WTC11 (cell line): Measurements from ENCODE around the gene PPARD. TPM values are rescaled to one million over a fixed set of nuclear protein-coding genes. Genes with fewer than 3 reads are reported as not detected.

Experiments
- ATAC-seq: fragments of 200-7000 bp; cut with Tn5 transposase; 2 replicates; pipeline ENCODE4 v1.10.0; 2021; ENCODE audit warnings: mild to moderate bottlenecking, moderate library complexity
- CTCF ChIA-PET: fragments of 300-600 bp; sonication (Branson Sonifier 250); formaldehyde crosslinking; loops from one replicate; lab custom pipeline; 2021; ENCODE audit warnings: antibody characterized with exemption; lab: Charles Lee
- POLR2A ChIA-PET: fragments of 350-600 bp; sonication (Branson Sonifier 250); formaldehyde crosslinking; loops from one replicate; lab custom pipeline; 2021; ENCODE audit warnings: antibody characterized with exemption; lab: Charles Lee
- DNase-seq: peaks from one replicate; pipeline ENCODE4 v3.0.0; 2021; ENCODE audit warnings: low spot score
- H3K27ac Mint-ChIP-seq: 2 replicates; pipeline ENCODE4 v1.8.0; 2021; ENCODE audit warnings: mixed read lengths
- H3K27me3 Mint-ChIP-seq: 2 replicates; pipeline ENCODE4 v1.8.0; 2021; ENCODE audit warnings: low read depth, mild to moderate bottlenecking, moderate library complexity, mixed read lengths
- H3K36me3 Mint-ChIP-seq: 2 replicates; pipeline ENCODE4 v1.8.0; 2021; ENCODE audit warnings: mixed read lengths
- H3K4me1 Mint-ChIP-seq: 2 replicates; pipeline ENCODE4 v1.8.0; 2022; ENCODE audit warnings: mixed read lengths
- H3K4me3 Mint-ChIP-seq: 2 replicates; pipeline ENCODE4 v1.8.0; 2021; ENCODE audit warnings: mild to moderate bottlenecking, moderate library complexity, mixed read lengths
- H3K9me3 Mint-ChIP-seq: 2 replicates; pipeline ENCODE4 v1.8.0; 2021; ENCODE audit warnings: mixed read lengths
- AFF4 ChIP-seq: sonication (generic); formaldehyde crosslinking; IDR thresholded peaks from 2 replicates; pipeline ENCODE4 v1.8.1; 2023; ENCODE audit warnings: mild to moderate bottlenecking, missing genetic modification reagents, borderline replicate concordance
- AR ChIP-seq: fragments of 250-450 bp; sonication (Bioruptor Pico); IDR thresholded peaks from 2 replicates; pipeline ENCODE4 v1.9.0; 2021; ENCODE audit warnings: mild to moderate bottlenecking
- CREB1 ChIP-seq: sonication (generic); formaldehyde crosslinking; IDR thresholded peaks from 2 replicates; pipeline ENCODE4 v1.8.0; 2023; ENCODE audit warnings: mild to moderate bottlenecking, missing genetic modification reagents
- ELF4 ChIP-seq: sonication (generic); formaldehyde crosslinking; IDR thresholded peaks from 2 replicates; pipeline ENCODE4 v1.8.1; 2022; ENCODE audit warnings: low read depth, mild to moderate bottlenecking, moderate library complexity, missing genetic modification reagents
- ETV6 ChIP-seq: sonication (generic); formaldehyde crosslinking; IDR thresholded peaks from 2 replicates; pipeline ENCODE4 v1.8.1; 2022; ENCODE audit warnings: mild to moderate bottlenecking, missing genetic modification reagents
- FOXJ3 ChIP-seq: sonication (generic); formaldehyde crosslinking; IDR thresholded peaks from 2 replicates; pipeline ENCODE4 v1.9.0; 2021; ENCODE audit warnings: missing genetic modification reagents, mild to moderate bottlenecking, borderline replicate concordance
- GABPB1 ChIP-seq: sonication (generic); formaldehyde crosslinking; IDR thresholded peaks from 2 replicates; pipeline ENCODE4 v1.8.1; 2023; ENCODE audit warnings: mild to moderate bottlenecking, missing genetic modification reagents
- GTF2I ChIP-seq: fragments of 250-450 bp; sonication (Bioruptor Pico); conservative IDR thresholded peaks from 2 replicates; pipeline ENCODE4 v1.4.0; 2021; ENCODE audit warnings: mild to moderate bottlenecking
- MAX ChIP-seq: sonication (generic); formaldehyde crosslinking; IDR thresholded peaks from 2 replicates; pipeline ENCODE4 v1.8.0; 2022; ENCODE audit warnings: mild to moderate bottlenecking, missing genetic modification reagents
- MYBL2 ChIP-seq: sonication (generic); formaldehyde crosslinking; IDR thresholded peaks from 2 replicates; pipeline ENCODE4 v1.8.1; 2023; ENCODE audit warnings: mild to moderate bottlenecking, moderate library complexity, missing genetic modification reagents
- NFYB ChIP-seq: sonication (generic); formaldehyde crosslinking; conservative IDR thresholded peaks from 2 replicates; pipeline ENCODE4 v1.8.0; 2022; ENCODE audit warnings: low read depth, missing genetic modification reagents
- NR2C2 ChIP-seq: sonication (generic); formaldehyde crosslinking; IDR thresholded peaks from 2 replicates; pipeline ENCODE4 v1.8.0; 2022; ENCODE audit warnings: mild to moderate bottlenecking, missing genetic modification reagents
- OVOL2 ChIP-seq: fragments of 250-450 bp; sonication (Bioruptor Pico); IDR thresholded peaks from 2 replicates; pipeline ENCODE4 v1.9.0; 2021; ENCODE audit warnings: mild to moderate bottlenecking, borderline replicate concordance
- SMAD3 ChIP-seq: sonication (generic); formaldehyde crosslinking; IDR thresholded peaks from 2 replicates; pipeline ENCODE4 v1.8.0; 2022; ENCODE audit warnings: missing genetic modification reagents, mild to moderate bottlenecking, borderline replicate concordance
- SMAD4 ChIP-seq: sonication (generic); formaldehyde crosslinking; IDR thresholded peaks from 2 replicates; pipeline ENCODE4 v1.8.0; 2022; ENCODE audit warnings: mild to moderate bottlenecking, missing genetic modification reagents
- SOX15 ChIP-seq: fragments of 250-450 bp; sonication (Bioruptor Pico); IDR thresholded peaks from 2 replicates; pipeline ENCODE4 v1.9.0; 2021; ENCODE audit warnings: mild to moderate bottlenecking
- USF2 ChIP-seq: sonication (generic); formaldehyde crosslinking; IDR thresholded peaks from 2 replicates; pipeline ENCODE4 v1.8.1; 2023; ENCODE audit warnings: mild to moderate bottlenecking, missing genetic modification reagents, moderate library complexity
- ZBTB21 ChIP-seq: sonication (generic); formaldehyde crosslinking; IDR thresholded peaks from 2 replicates; pipeline ENCODE4 v1.8.1; 2023; ENCODE audit warnings: mild to moderate bottlenecking, missing genetic modification reagents, borderline replicate concordance
- ZNF263 ChIP-seq: sonication (generic); formaldehyde crosslinking; IDR thresholded peaks from 2 replicates; pipeline ENCODE4 v1.8.1; 2022; ENCODE audit warnings: low read depth, mild to moderate bottlenecking, moderate library complexity, missing genetic modification reagents
- ZNF512 ChIP-seq: sonication (generic); formaldehyde crosslinking; IDR thresholded peaks from 2 replicates; pipeline ENCODE4 v1.8.1; 2022; ENCODE audit warnings: missing genetic modification reagents, borderline replicate concordance
- total RNA-seq: library from RNA; stranded (reverse); gene quantifications from 3 replicates; pipeline ENCODE4 v1.2.3, GENCODE V29; 2021

Gene PPARD
- total RNA-seq, 1 experiment from 2014 or later: 14.7 TPM

GRCh38 chr6:35457907-35458306, 115.5 kb downstream of the PPARD start:
- TF ChIP-seq OVOL2 (CRISPR knock-in tag) (no peak), NFYB (no peak), ZBTB21 (no peak), SMAD3 (no peak), SOX15 (CRISPR knock-in tag) (no peak), ZNF263 (CRISPR knock-in tag) (no peak), SMAD4 (CRISPR knock-in tag) (no peak), ELF4 (CRISPR knock-in tag) (no peak), MAX (CRISPR knock-in tag) (no peak), AR (no peak)
- Mint-ChIP-seq H3K27ac (no peak overlapping the region; the same call in 1 of the 2 replicates), H3K4me3 (no peak overlapping the region), H3K27me3 (peaks cover 3% of the 10 kb centered on the region), H3K4me1 (peaks cover 25% of the 10 kb centered on the region), H3K9me3 (no peaks in the 10 kb centered on the region), H3K36me3 (peaks cover 40% of the 10 kb centered on the region)
- CTCF ChIA-PET: interaction anchor here (1.3 to 2.9 kb wide), 4 partner anchors 8 to 140 kb away, joined by 4 to 10 read pairs (median 6); partner anchors contain the start of gene RPL10A
- POLR2A ChIA-PET: interaction anchor here (0.6 to 1.5 kb wide), 3 partner anchors 14 to 918 kb away, joined by 3 to 6 read pairs (median 5); partner anchors contain the start of gene PPARD
- no peak for DNase-seq
- ATAC-seq: peak; percentile 67

- ATAC-seq (no peak), DNase-seq (no peak)
- Mint-ChIP-seq H3K27me3 (no peaks in the 10 kb centered on the region), H3K27ac (no peak overlapping the region), H3K4me1 (peaks cover 4% of the 10 kb centered on the region; the same call in 1 of the 2 replicates), H3K4me3 (no peak overlapping the region), H3K9me3 (no peaks in the 10 kb centered on the region), H3K36me3 (peaks cover 38% of the 10 kb centered on the region)
- ChIA-PET POLR2A (no interaction called here), CTCF (no interaction called here)
- TF ChIP-seq NR2C2 (CRISPR knock-in tag) (no peak), GTF2I (no peak), USF2 (no peak), ZNF512 (CRISPR knock-in tag) (no peak), GABPB1 (no peak), AFF4 (CRISPR knock-in tag) (no peak), CREB1 (CRISPR knock-in tag) (no peak), SOX15 (CRISPR knock-in tag) (no peak), FOXJ3 (CRISPR knock-in tag) (no peak), ETV6 (CRISPR knock-in tag) (no peak), MYBL2 (CRISPR knock-in tag) (no peak)
Observed at GRCh38 chr6:35461270-35461669, 118.9 kb downstream of the PPARD start.
